Activated B cell treated with CpG ODN at 0.5 μM for 24 hours (primary cell): ENCODE data around the gene NHERF2. TPM values are rescaled to one million over a fixed set of nuclear protein-coding genes. Genes with fewer than 3 reads are reported as not detected.

Experiments used
- ATAC-seq: fragments of 200-7000 bp; cut with Tn5 transposase; one replicate; pipeline ENCODE4 v1.10.0; 2021; ENCODE audit warnings: low read depth, mild to moderate bottlenecking, moderate library complexity
- CTCF ChIA-PET: fragments of 350-600 bp; sonication (Branson Sonifier 250); formaldehyde crosslinking; loops from one replicate; lab custom pipeline; 2021; ENCODE audit warnings: antibody characterized with exemption; lab: Charles Lee
- POLR2A ChIA-PET: fragments of 350-600 bp; sonication (Branson Sonifier 250); formaldehyde crosslinking; loops from one replicate; lab custom pipeline; 2021; ENCODE audit warnings: antibody characterized with exemption; lab: Charles Lee
- DNase-seq: peaks from one replicate; pipeline ENCODE4 v3.0.0; 2022
- H3K27ac Mint-ChIP-seq: one replicate; pipeline ENCODE4 v1.8.0; 2020; ENCODE audit warnings: mixed read lengths
- H3K27me3 Mint-ChIP-seq: one replicate; pipeline ENCODE4 v1.8.0; 2021; ENCODE audit warnings: mixed read lengths
- H3K36me3 Mint-ChIP-seq: one replicate; pipeline ENCODE4 v1.8.0; 2021; ENCODE audit warnings: low read depth, mixed read lengths
- H3K4me1 Mint-ChIP-seq: one replicate; pipeline ENCODE4 v1.8.0; 2021; ENCODE audit warnings: mixed read lengths
- H3K4me3 Mint-ChIP-seq: one replicate; pipeline ENCODE4 v1.8.0; 2020; ENCODE audit warnings: mild to moderate bottlenecking, mixed read lengths
- H3K9me3 Mint-ChIP-seq: one replicate; pipeline ENCODE4 v1.8.0; 2020; ENCODE audit warnings: mixed read lengths
- CTCF ChIP-seq: fragments of 200-600 bp; IDR thresholded peaks from one replicate; pipeline ENCODE4 v1.8.0; 2022; ENCODE audit warnings: antibody characterized with exemption, mild to moderate bottlenecking
- intact Hi-C: fragments of 100-400 bp; cut with micrococcal nuclease; formaldehyde crosslinking; loops from one replicate; pipeline ENCODE4 v1.15.1; 2024
- total RNA-seq: library from RNA; stranded (reverse); gene quantifications from 2 replicates; pipeline ENCODE4 v1.2.3, GENCODE V29; 2022

NHERF2 gene
- total RNA-seq, 1 donor from 2014 or later, result 0.93 TPM

GRCh38 chr16:2079991-2080390 is 53.3 kb downstream of the NHERF2 start:
- ATAC-seq, result no peak
- H3K9me3 Mint-ChIP-seq, result no peaks in the 10 kb centered on the region
- no peaks in the 10 kb centered on the region for H3K27me3 Mint-ChIP-seq
- ChIA-PET POLR2A (no interaction called here), CTCF (no interaction called here)
- H3K4me3 Mint-ChIP-seq, result no peak overlapping the region
- no peaks in the 10 kb centered on the region for H3K4me1 Mint-ChIP-seq
- H3K27ac Mint-ChIP-seq, result no peak overlapping the region
- TF ChIP-seq CTCF, result no peak
- peaks cover 44% of the 10 kb centered on the region for H3K36me3 Mint-ChIP-seq
- intact Hi-C loops, result no loop called here
- DNase-seq, result no peak

GRCh38 chr16:2081201-2082084 is 54.7 kb downstream of the NHERF2 start:
- no peaks in the 10 kb centered on the region for H3K27me3 Mint-ChIP-seq
- CTCF ChIA-PET, result no interaction called here
- no peaks in the 10 kb centered on the region for H3K4me1 Mint-ChIP-seq
- H3K27ac Mint-ChIP-seq, result no peak overlapping the region
- intact Hi-C loops, result no loop called here
- H3K36me3 Mint-ChIP-seq, result peaks cover 42% of the 10 kb centered on the region
- H3K4me3 Mint-ChIP-seq, result no peak overlapping the region
- ATAC-seq (no peak), DNase-seq (no peak)
- POLR2A ChIA-PET, result no interaction called here
- no peaks in the 10 kb centered on the region for H3K9me3 Mint-ChIP-seq
- no peak for TF ChIP-seq CTCF

DNA sequence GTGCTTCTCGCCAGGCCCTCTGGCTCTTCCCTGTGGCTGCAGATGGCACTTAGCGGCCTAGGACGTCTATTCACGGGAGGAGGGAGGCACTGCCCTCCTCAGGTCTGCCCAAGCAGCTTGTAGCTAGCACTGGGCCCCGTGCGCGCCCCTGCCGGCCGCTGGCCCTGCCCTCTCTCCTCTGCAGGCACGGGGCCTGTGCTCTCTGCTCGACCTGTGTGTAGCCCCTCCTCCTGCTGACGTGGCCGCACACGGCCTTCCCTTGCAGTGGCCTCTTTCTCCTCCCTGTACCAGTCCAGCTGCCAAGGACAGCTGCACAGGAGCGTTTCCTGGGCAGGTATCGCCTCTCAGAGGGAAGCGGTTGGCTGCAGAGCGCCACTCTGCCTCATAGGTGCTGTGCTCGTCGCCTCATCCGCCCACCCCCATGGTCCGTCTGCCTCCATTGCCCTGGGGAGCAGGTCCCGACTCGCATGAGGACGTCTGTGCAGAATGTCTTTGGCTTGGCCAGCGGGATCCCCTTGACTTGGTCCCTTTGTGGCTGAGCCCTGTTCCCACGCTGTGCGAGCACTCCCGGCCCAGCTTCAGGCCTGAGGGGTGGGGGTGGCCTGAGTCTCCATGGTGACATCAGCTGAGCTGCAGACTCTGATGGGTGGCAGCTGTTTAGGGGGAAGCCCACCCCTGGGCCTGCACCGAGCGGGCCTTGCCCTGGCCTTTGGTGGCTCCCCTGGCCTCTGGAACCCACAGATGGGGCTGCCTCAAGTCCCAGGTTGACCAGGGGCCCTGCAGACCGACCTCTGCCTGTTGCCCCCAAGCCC is 55.7 kb downstream of the NHERF2 start:
- no peaks in the 10 kb centered on the region for H3K9me3 Mint-ChIP-seq
- H3K4me3 Mint-ChIP-seq, result no peak overlapping the region
- H3K27ac Mint-ChIP-seq, result no peak overlapping the region
- no peak for TF ChIP-seq CTCF
- POLR2A ChIA-PET, result no interaction called here
- no peak for DNase-seq
- H3K4me1 Mint-ChIP-seq, result peaks cover 6% of the 10 kb centered on the region
- CTCF ChIA-PET, result no interaction called here
- intact Hi-C loops, result no loop called here
- ATAC-seq, result no peak
- no peaks in the 10 kb centered on the region for H3K27me3 Mint-ChIP-seq
- peaks cover 45% of the 10 kb centered on the region for H3K36me3 Mint-ChIP-seq

DNA sequence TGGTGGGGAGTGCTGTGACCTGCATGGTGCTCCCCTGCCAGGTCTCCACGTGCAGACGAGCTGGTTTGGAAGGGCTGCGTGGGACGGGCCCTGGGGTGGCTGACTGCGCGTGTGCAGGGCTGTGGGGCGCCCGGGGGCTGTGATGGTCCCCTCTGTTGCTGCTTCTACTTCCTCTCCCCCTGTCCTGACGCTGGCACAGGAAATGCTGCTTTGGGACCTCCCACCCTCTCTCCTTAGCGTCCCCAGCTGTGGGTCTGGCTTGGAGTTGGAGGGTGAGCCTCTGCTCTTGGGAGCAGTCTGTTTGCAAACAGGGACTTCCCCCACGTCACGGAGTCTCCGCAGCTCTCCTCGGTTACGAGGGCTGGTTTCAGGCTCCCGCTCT is 56.3 kb downstream of the NHERF2 start:
- intact Hi-C loops, result no loop called here
- Mint-ChIP-seq H3K4me3 (no peak overlapping the region), H3K9me3 (no peaks in the 10 kb centered on the region), H3K4me1 (peaks cover 6% of the 10 kb centered on the region), H3K27ac (no peak overlapping the region), H3K27me3 (no peaks in the 10 kb centered on the region), H3K36me3 (peaks cover 45% of the 10 kb centered on the region)
- DNase-seq (no peak), ATAC-seq (no peak)
- no peak for TF ChIP-seq CTCF
- ChIA-PET POLR2A (no interaction called here), CTCF (no interaction called here)

DNA sequence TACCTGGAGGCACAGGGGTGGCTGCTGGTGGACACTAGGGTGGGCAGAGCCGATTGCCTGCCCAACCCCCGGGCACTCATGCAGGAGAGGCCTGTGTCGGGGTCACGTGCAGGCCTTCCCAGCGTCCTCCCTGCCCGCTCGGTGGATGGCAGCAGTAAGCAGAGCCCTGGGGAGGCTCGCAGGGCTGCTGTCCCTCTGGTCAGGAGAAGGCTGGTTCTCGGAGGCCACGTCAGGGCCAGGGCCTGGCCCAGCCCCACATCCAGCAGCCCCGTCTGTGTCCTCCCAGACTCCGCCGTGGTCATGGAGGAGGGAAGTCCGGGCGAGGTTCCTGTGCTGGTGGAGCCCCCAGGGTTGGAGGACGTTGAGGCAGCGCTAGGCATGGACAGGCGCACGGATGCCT is 56.7 kb downstream of the NHERF2 start:
- ATAC-seq, result no peak
- CTCF ChIA-PET, result no interaction called here

More for the DNA sequence above, 56.7 kb downstream of the NHERF2 start:
- Mint-ChIP-seq H3K36me3 (peaks cover 47% of the 10 kb centered on the region), H3K9me3 (no peaks in the 10 kb centered on the region), H3K27me3 (no peaks in the 10 kb centered on the region), H3K4me3 (no peak overlapping the region), H3K4me1 (peaks cover 6% of the 10 kb centered on the region), H3K27ac (no peak overlapping the region)
- DNase-seq, result no peak
- intact Hi-C loops, result no loop called here
- POLR2A ChIA-PET, result no interaction called here
- no peak for TF ChIP-seq CTCF
